GM18520 (cell line): ENCODE data around the gene SWAP70.
"Not testable (repeated sequence)": the region's sequence is repeated elsewhere in the genome, so short reads cannot be mapped to it uniquely, and the experiment has no call there.

Source experiments
- ATAC-seq: cut with Tn5 transposase; IDR thresholded peaks from one replicate; pipeline ENCODE4 v1.9.1; 2021; ENCODE audit not compliant: unreplicated experiment

SWAP70 gene

DNA sequence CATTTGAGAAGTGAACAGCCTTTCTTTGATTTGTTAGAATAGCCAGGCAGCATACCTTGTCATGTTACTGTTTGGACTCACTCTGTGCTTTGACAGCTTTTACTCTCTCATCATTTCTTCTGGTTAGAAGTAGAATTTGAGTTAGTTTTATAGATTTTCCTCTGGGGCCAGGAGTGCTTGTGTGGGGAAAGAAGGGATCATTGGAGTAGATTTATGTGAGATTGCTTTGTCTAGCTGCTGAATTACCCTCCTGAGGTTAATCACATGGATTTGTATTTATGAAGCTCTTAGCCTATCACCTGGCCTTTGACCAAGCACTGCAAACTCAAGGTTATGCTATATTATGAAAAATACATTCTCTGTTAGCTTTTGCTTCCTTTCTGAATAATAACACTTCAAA lies 54.3 kb downstream of the SWAP70 start:
- ATAC-seq, result no peak

GRCh38 chr11:9719566-9720289 lies 55.9 kb downstream of the SWAP70 start:
- ATAC-seq, result no peak

DNA sequence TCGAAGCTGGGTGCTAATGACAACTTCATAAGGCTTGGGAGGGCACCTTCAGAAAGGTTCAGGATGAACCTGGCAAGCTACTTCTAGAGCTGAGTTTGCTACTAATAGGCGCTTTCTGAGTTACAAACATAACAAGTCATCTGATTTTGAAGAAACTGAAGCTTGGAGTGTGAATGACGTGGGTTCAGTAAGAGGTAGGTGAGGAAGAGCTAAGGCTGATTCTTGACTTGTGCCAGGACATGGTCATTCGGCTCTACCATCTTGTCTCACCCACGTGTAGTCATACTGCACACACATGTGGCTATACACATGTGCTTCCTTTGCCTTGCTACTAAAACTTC lies 56.4 kb downstream of the SWAP70 start:
- no peak for ATAC-seq

GRCh38 chr11:9722023-9722422 lies 58.1 kb downstream of the SWAP70 start:
- no peak for ATAC-seq

- no peak for ATAC-seq
Measured at GRCh38 chr11:9722893-9723292, 59.0 kb downstream of the SWAP70 start.

- ATAC-seq, result no peak
Measured at GRCh38 chr11:9726321-9727022, 62.6 kb downstream of the SWAP70 start.

GRCh38 chr11:9728058-9728457 lies 64.2 kb downstream of the SWAP70 start:
- ATAC-seq, result no peak

DNA sequence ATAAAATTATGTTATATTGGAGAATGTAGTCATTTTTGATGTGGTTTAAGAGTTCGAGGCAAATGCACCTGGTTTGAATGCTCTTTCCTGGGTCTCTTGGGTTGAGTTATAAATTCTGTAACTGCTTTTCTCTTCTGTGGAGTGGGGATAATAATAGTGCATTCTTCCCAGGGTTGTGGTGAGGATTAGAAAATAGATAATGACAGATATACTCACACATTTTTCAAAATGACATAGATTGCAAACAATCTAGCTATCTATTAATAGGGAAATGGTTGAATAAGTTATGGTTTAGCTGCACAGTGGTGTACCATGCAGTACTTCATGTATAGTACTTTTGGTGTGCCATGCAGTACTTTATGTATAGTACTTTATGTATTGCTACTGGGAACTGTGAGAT lies 67.4 kb downstream of the SWAP70 start:
- ATAC-seq, result no peak

- ATAC-seq, result no peak
Measured at GRCh38 chr11:9732453-9732852, 68.6 kb downstream of the SWAP70 start.

DNA sequence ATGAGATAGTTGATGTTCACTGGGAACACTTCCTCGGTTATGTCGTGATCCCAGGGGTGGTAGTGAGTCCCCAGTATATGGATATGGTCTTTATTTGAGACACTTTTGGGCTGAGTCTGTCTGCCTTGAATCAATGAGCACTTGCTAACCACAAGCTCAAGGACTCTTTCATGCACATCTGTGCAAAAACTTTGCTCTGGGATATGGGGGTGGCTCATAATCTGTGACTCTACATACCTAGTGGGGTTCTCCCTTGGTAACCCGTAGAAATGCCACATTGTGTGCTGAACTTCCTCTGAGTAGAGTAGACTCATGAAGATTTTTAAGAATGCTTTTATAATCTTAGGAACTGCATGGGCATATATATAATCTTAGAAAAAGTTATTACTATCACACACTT lies 69.3 kb downstream of the SWAP70 start:
- ATAC-seq, result no peak

- ATAC-seq, result no peak
Measured at GRCh38 chr11:9735236-9735635, 71.4 kb downstream of the SWAP70 start.

- ATAC-seq, result no peak
Measured at GRCh38 chr11:9735919-9736318, 72.0 kb downstream of the SWAP70 start.

- ATAC-seq, result no peak
Measured at GRCh38 chr11:9736365-9736764, 72.5 kb downstream of the SWAP70 start.

DNA sequence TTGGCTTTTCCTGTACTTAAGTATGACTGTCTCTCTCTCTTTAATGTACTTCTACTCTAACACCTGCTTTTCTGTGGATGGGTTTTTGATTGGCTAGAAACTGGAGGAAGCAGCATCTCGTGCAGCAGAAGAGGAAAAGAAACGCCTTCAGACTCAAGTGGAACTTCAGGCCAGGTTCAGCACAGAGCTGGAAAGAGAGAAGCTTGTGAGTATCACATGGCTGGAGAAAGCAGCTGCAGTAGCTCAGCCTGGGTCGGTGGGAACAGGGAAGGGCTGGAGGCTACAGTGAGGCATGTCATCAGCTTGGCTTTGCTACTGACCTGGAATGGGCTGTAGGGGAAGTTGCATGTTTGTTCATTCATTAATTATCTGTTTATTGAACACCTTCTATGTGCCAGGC lies 74.2 kb downstream of the SWAP70 start:
- ATAC-seq, result no peak

- no peak for ATAC-seq
Measured at GRCh38 chr11:9738707-9739106, 74.8 kb downstream of the SWAP70 start.

- peak; percentile 80 for ATAC-seq
Measured at GRCh38 chr11:9739123-9739900, 75.4 kb downstream of the SWAP70 start.

GRCh38 chr11:9740202-9740883 lies 76.5 kb downstream of the SWAP70 start:
- no peak for ATAC-seq

DNA sequence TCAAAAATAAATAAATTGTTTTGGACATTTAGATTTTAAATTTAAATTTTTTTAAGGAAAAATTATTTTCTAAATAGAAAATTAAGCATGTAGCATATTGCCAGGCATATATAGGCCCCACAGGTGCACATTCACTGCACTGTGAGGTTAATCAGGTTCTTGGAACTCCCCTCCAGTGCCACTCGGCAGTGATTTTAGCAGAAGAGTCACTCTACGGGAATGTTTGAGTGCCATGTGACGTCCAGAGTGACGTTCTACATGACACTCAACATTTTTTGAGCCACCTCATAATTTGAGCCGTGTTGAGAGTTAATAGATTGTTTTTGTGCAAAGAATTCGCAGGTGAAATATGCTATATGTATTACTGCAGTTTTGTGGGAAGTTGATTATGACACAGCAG lies 77.4 kb downstream of the SWAP70 start:
- no peak for ATAC-seq

GRCh38 chr11:9743512-9743911 lies 79.6 kb downstream of the SWAP70 start:
- not testable (repeated sequence) for ATAC-seq

DNA sequence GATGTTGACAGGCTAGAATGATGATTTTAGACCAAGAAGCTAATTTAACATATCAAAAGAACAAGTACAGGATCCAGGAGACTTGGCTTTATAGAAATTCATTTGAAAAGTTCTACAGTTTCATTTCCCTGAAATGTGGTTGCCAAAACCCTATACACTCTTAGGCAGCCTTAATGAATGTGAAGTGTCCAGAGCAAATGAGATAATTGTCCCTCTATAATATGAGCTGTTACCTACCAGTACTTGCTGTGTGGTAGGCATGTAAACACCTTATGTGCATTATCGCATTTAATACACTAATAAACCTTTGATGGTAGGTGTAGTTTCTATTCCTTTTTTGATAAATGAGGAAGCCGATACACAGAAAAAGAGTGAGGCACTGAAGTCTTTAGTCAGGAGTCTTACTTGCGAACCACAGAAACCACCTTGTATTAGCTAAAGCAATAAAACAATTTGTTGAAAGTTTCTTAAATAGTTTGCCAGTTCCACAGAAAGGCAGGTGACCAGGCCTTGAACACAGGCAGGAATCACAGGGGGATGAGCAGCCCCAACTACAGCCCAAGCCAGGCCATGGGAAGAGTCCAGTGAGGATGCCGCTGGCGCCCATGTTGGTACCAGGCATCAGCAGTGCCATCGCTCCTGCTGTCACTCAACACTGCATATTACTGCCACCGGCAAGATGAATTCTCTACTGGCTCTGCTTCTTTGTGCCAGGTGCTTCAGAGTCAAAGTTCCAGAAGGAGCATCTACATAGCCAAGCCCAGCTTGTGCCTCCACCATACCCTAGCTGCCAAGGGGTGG lies 81.7 kb downstream of the SWAP70 start:
- peak; percentile 37 for ATAC-seq

- no peak for ATAC-seq
Measured at GRCh38 chr11:9747229-9747628, 83.4 kb downstream of the SWAP70 start.
